ENCODE results near the gene CRNKL1.
"Not testable (repeated sequence)": the region's sequence is repeated elsewhere in the genome, so short reads cannot be mapped to it uniquely, and the experiment has no call there.

CRNKL1 gene

GRCh38 chr20:20003955-20004322 lies 48.3 kb downstream of the CRNKL1 start:
- not testable (repeated sequence) for DNase-seq

GRCh38 chr20:20003031-20003954 lies 49.0 kb downstream of the CRNKL1 start:
- peak in 1 of 2 donors; percentile 9 for DNase-seq

GRCh38 chr20:20002101-20002998 lies 49.9 kb downstream of the CRNKL1 start:
- no peak for DNase-seq

DNA sequence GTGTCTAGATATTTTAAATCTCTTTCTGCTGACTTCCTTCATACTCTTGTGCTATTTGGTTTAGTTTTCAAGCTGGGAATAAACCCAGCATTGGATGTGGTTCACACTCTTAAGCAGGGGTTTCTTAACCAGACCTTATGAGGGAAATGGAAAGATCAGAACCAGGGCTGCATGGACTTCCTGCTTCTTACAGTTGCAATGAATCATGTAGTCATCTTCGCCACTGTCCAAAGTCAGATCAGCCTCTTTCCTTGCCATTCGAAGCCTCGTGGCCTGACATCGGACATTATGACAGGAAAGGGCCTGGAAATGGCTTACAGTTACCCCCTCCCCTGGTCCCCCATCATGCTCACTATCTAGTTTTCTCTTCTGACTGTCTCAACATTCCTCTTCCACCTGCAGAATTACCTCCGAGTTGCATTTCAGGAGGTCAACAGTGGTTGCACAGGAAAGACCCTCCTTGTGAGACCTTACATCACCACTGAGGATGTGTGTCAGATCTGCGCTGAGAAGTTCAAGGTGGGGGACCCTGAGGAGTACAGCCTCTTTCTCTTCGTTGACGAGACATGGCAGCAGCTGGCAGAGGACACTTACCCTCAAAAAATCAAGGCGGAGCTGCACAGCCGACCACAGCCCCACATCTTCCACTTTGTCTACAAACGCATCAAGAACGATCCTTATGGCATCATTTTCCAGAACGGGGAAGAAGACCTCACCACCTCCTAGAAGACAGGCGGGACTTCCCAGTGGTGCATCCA lies 51.9 kb downstream of the CRNKL1 start:
- DNase-seq = no peak

DNA sequence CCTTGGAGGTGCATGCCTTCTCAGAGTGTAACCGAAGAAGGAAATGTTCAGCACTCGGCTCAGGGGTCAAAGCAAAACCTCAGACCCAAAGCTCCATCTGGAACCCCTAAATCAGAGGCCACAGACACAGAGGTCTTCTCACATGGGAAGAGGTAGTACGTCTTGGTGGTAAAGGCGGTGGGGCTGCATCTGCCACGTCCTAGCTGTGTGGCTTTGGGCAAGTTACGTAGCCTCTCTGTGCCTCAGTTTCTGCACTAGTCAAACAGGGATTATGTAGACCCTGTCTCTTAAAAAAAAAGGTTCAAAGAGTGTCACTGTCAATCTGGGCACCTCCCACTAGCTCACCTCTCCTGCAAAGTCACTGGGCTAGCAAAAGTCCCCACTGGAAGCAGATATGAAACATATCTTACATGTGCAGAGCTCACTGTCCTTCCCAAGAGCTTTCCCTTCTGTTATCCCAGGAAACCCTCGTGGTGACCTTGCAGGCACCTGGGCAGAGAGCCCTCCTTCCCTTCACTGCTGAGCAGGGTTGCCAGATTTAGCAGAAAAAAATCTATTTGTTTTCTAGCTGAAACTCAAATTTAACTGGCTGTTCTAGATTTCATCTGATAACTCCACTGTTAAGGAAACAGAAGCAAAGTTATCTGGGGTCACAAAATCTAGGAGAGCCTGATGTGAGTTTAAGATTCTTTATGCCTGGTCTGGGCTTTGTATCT lies 53.1 kb downstream of the CRNKL1 start:
- DNase-seq = no peak

DNA sequence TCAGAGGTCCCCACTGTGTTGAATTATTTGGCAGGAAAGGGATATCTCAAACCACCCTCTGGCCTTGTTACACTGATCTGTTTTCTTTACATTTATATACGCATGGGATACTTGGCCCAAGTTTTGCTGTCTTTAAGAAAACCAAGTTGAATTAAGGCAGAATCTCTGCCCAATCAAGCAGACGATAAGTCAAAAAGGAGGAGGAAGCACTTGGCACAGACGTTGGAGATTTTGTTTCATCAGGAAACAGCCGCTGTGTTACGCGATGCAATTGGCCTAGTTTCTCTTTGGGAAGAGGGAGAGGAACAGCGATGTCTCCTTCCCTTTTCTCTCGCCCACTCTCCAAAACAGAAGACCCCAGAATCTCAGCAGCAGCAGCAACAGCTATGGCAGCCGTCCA lies 55.3 kb downstream of the CRNKL1 start:
- no peak for DNase-seq

DNA sequence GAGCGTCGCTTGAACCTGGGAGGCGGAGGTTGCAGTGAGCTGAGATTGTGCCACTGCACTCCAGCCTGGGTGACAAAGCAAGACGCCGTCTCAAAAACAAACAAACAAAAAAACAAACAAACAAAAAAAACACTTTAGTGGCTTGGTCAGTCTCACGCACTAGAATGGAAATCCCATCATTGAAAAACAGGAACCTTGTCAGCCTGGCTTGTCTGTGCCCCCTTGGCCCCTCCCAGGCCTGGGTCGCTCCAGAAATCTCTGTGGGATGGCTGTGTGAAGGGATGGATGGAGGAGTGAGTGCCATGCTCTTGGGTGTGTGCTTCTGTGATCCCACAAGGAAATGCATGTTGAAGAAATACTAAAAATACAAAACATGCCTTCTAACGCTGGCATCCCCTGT lies 56.0 kb downstream of the CRNKL1 start:
- no peak for DNase-seq

DNA sequence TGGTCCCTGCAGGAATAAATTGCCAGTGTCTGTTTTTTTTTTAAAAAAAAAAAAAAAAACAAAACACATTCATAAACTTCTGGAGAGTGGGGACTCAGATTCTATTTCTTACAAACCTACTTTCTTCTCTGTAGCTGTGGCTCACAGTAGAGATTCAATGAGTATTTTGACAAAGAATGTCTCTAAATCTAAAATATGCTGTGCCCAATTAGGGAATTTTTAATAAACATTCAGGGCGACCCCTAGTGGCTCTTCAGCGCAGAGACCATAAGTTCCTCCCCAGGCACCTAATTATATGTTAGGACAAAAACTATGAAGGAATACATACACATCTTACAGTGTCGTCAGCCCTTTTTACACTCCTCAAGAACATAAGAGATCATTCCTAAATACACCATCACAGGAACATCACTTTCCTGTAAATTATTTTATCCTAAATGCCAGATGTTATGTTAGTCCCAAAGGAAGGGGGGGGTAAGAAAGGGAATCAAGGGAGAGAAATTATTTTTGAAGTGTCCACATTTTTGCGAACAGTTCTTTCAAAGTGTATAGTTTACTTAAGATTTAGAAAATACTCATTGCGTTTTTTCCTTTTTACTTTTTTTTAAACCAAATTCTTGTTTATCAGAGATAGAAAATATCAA lies 56.9 kb downstream of the CRNKL1 start:
- DNase-seq = peak; percentile 34 to 52

DNA sequence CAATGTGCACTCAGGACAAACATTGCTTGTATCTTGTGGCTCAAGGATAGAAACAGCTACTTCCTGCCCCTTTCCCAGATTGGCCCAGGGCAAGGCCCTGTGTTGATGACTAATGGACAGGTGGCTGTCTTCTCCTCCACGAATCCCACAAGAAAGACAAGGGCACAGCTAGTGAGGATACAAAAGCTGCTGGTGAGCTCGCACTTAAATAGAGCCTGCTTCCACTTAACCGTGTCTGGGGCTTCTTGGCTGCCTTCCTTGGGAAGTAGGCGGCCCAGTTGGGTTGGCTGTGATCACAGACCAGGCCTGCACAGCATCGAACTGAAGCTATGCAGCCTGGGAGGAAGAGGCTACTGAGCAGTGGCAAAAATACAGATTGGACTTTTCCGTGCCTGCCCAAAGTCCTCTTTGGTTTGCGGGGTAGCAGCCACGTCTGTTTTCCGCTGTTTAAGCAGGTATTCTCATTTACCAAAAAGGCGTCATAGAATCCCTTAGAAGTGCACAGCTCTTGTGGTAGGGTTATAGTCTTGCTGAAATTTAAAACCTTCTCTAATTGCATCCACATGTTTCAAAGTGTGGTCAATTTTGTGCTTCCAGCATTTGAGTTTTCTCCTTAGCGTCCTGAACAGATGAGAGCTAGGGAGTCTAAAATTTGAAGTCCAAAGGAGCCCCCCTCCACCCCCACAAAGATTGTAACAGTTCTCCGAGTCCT lies 58.2 kb downstream of the CRNKL1 start:
- no peak for DNase-seq

- no peak for DNase-seq
Observed at GRCh38 chr20:19992996-19993908, 59.0 kb downstream of the CRNKL1 start.

DNA sequence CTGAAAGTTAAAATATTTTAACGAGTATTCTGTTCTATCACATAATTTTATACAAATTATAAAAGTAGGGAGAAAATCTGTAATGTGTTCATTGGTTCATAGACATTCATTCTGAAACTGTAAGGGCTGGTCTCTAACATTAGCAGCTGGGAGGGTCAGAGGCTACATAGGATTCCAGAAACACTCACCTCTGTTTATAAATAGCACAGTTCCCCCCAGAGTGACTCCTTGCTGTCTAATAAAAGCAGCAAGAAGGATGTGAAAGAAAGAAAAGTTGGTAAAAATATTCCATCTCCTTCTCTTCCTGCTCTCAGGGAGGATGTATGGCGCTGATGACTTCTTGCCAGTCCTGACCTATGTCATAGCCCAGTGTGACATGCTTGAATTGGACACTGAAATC lies 60.4 kb downstream of the CRNKL1 start:
- no peak for DNase-seq

GRCh38 chr20:19991308-19991707 lies 61.0 kb downstream of the CRNKL1 start:
- no peak for DNase-seq

- no peak for DNase-seq
Observed at GRCh38 chr20:19990850-19991249, 61.4 kb downstream of the CRNKL1 start.

GRCh38 chr20:19987046-19987445 lies 65.2 kb downstream of the CRNKL1 start:
- DNase-seq = no peak

DNA sequence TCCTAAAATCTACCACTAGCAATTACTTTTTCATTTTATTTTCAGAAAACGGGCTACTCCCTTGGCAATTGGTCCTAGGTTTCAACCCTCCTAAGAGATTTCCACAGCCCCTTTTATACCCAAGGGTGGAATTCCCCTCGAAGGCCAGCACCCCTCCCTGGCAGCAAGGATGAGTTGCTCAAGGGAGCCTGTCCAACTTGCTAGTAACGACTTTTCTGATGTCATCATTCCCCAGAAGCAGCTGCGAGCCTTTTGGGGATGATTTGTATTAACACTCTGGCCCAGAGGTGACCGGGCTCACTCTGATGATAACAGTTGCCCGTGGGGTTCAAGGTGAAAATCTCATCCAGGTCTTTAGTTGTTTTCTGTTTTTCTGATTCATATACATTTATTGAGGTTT lies 65.8 kb downstream of the CRNKL1 start:
- DNase-seq = no peak
